Type B pancreatic cell (in vitro differentiated cells): Measurements from ENCODE around the gene LSM5. TPM values are rescaled to one million over a fixed set of nuclear protein-coding genes. Genes with fewer than 3 reads are reported as not detected.
"Not testable (repeated sequence)": the region's sequence is repeated elsewhere in the genome, so short reads cannot be mapped to it uniquely, and the experiment has no call there.

Source experiments
- DNase-seq: peaks from one replicate; pipeline ENCODE4 v3.0.0; 2021; ENCODE audit warnings: mixed read lengths; ENCODE audit not compliant: unreplicated experiment; ENCODE audit errors: extremely low spot score
- H3K27ac Mint-ChIP-seq: 2 replicates; pipeline ENCODE4 v1.8.0; 2021; ENCODE audit warnings: mild to moderate bottlenecking, mixed read lengths
- H3K27me3 Mint-ChIP-seq: 2 replicates; pipeline ENCODE4 v1.8.0; 2021; ENCODE audit warnings: mixed read lengths
- H3K36me3 Mint-ChIP-seq: 2 replicates; pipeline ENCODE4 v1.8.0; 2021; ENCODE audit warnings: mixed read lengths
- H3K4me1 Mint-ChIP-seq: one replicate; pipeline ENCODE4 v1.8.0; 2021; ENCODE audit warnings: mixed read lengths; ENCODE audit not compliant: unreplicated experiment
- H3K4me3 Mint-ChIP-seq: 2 replicates; pipeline ENCODE4 v1.8.0; 2021; ENCODE audit warnings: mild to moderate bottlenecking, mixed read lengths
- H3K9me3 Mint-ChIP-seq: 2 replicates; pipeline ENCODE4 v1.8.0; 2021; ENCODE audit warnings: mixed read lengths
- CTCF ChIP-seq: fragments of 200-600 bp; sonication (generic); conservative IDR thresholded peaks from 2 replicates; pipeline ENCODE4 v1.5.0; 2021; ENCODE audit warnings: antibody characterized with exemption, mild to moderate bottlenecking
- total RNA-seq: library from RNA; stranded (reverse); gene quantifications from 2 replicates; pipeline ENCODE4 v1.2.1, GENCODE V29; 2021; ENCODE audit warnings: low replicate concordance

The LSM5 gene
- total RNA-seq, 1 donor from 2014 or later: 67.5 TPM

GRCh38 chr7:32472015-32472414, 18.2 kb downstream of the LSM5 start:
- H3K4me3 Mint-ChIP-seq: no peak overlapping the region
- no peaks in the 10 kb centered on the region for H3K4me1 Mint-ChIP-seq
- H3K27me3 Mint-ChIP-seq: no peaks in the 10 kb centered on the region
- no peak for DNase-seq
- H3K36me3 Mint-ChIP-seq: no peaks in the 10 kb centered on the region
- no peak for TF ChIP-seq CTCF
- no peak overlapping the region for H3K27ac Mint-ChIP-seq
- H3K9me3 Mint-ChIP-seq: no peaks in the 10 kb centered on the region

GRCh38 chr7:32470871-32471270, 19.3 kb downstream of the LSM5 start:
- no peaks in the 10 kb centered on the region for H3K9me3 Mint-ChIP-seq
- no peak overlapping the region for H3K4me3 Mint-ChIP-seq
- no peaks in the 10 kb centered on the region for H3K4me1 Mint-ChIP-seq
- DNase-seq: no peak
- no peak overlapping the region for H3K27ac Mint-ChIP-seq
- H3K27me3 Mint-ChIP-seq: no peaks in the 10 kb centered on the region
- TF ChIP-seq CTCF: no peak
- no peaks in the 10 kb centered on the region for H3K36me3 Mint-ChIP-seq

GRCh38 chr7:32470004-32470403, 20.2 kb downstream of the LSM5 start:
- not testable (repeated sequence) for H3K9me3 Mint-ChIP-seq, H3K27me3 Mint-ChIP-seq, H3K36me3 Mint-ChIP-seq, H3K4me3 Mint-ChIP-seq, DNase-seq, H3K27ac Mint-ChIP-seq, H3K4me1 Mint-ChIP-seq

- not testable (repeated sequence) for H3K9me3 Mint-ChIP-seq, H3K36me3 Mint-ChIP-seq, H3K4me3 Mint-ChIP-seq, H3K27me3 Mint-ChIP-seq, H3K4me1 Mint-ChIP-seq, DNase-seq, H3K27ac Mint-ChIP-seq
Observed at GRCh38 chr7:32464641-32465416, 25.4 kb downstream of the LSM5 start.

GRCh38 chr7:32462977-32463376, 27.2 kb downstream of the LSM5 start:
- H3K4me3 Mint-ChIP-seq: no peak overlapping the region
- no peak overlapping the region for H3K27ac Mint-ChIP-seq
- no peaks in the 10 kb centered on the region for H3K4me1 Mint-ChIP-seq
- H3K9me3 Mint-ChIP-seq: no peaks in the 10 kb centered on the region
- no peaks in the 10 kb centered on the region for H3K27me3 Mint-ChIP-seq
- H3K36me3 Mint-ChIP-seq: no peaks in the 10 kb centered on the region
- no peak for TF ChIP-seq CTCF
- DNase-seq: no peak

- H3K4me3 Mint-ChIP-seq: no peak overlapping the region
- H3K36me3 Mint-ChIP-seq: no peaks in the 10 kb centered on the region
- no peaks in the 10 kb centered on the region for H3K4me1 Mint-ChIP-seq
- no peak overlapping the region for H3K27ac Mint-ChIP-seq
- TF ChIP-seq CTCF: no peak
- H3K27me3 Mint-ChIP-seq: no peaks in the 10 kb centered on the region
- DNase-seq: no peak
- no peaks in the 10 kb centered on the region for H3K9me3 Mint-ChIP-seq
Observed at GRCh38 chr7:32462451-32462850, 27.7 kb downstream of the LSM5 start.

GRCh38 chr7:32461484-32461883, 28.7 kb downstream of the LSM5 start:
- Mint-ChIP-seq H3K4me3 (no peak overlapping the region), H3K9me3 (no peaks in the 10 kb centered on the region), H3K27ac (no peak overlapping the region), H3K27me3 (no peaks in the 10 kb centered on the region), H3K4me1 (no peaks in the 10 kb centered on the region), H3K36me3 (no peaks in the 10 kb centered on the region)
- no peak for TF ChIP-seq CTCF
- no peak for DNase-seq
